ENCODE data around the gene F10.
"Not testable (repeated sequence)": the region's sequence is repeated elsewhere in the genome, so short reads cannot be mapped to it uniquely, and the experiment has no call there.

The F10 gene

GRCh38 chr13:113086991-113087922, 35.3 kb upstream of the F10 start:
- DNase-seq: no peak

GRCh38 chr13:113087923-113088690, 34.5 kb upstream of the F10 start:
- no peak for DNase-seq

- no peak for DNase-seq
Measured at GRCh38 chr13:113088691-113089020, 33.9 kb upstream of the F10 start.

GRCh38 chr13:113089693-113090414, 32.7 kb upstream of the F10 start:
- DNase-seq: no peak

- DNase-seq: no peak
Measured at GRCh38 chr13:113090415-113090770, 32.2 kb upstream of the F10 start.

- no peak for DNase-seq
Measured at GRCh38 chr13:113090806-113091205, 31.8 kb upstream of the F10 start.

- DNase-seq: no peak
Measured at GRCh38 chr13:113091211-113091771, 31.3 kb upstream of the F10 start.

- no peak for DNase-seq
Measured at GRCh38 chr13:113091891-113092775, 30.5 kb upstream of the F10 start.

- no peak for DNase-seq
Measured at GRCh38 chr13:113092776-113093579, 29.6 kb upstream of the F10 start.

GRCh38 chr13:113093580-113094409, 28.8 kb upstream of the F10 start:
- DNase-seq: no peak

- DNase-seq: no peak
Measured at GRCh38 chr13:113094410-113094800, 28.2 kb upstream of the F10 start.

- no peak for DNase-seq
Measured at GRCh38 chr13:113095146-113096051, 27.2 kb upstream of the F10 start.

- no peak for DNase-seq
Measured at GRCh38 chr13:113096052-113096744, 26.4 kb upstream of the F10 start.

GRCh38 chr13:113096745-113097305, 25.8 kb upstream of the F10 start:
- DNase-seq: no peak

- no peak for DNase-seq
Measured at GRCh38 chr13:113097651-113098050, 24.9 kb upstream of the F10 start.

GRCh38 chr13:113098162-113098732, 24.4 kb upstream of the F10 start:
- no peak for DNase-seq

- DNase-seq: no peak
Measured at GRCh38 chr13:113099142-113099541, 23.5 kb upstream of the F10 start.

GRCh38 chr13:113102302-113102701, 20.3 kb upstream of the F10 start:
- DNase-seq: not testable (repeated sequence)

All from bone marrow (tissue), 2 donors.